Neural progenitor cell (in vitro differentiated cells): Measurements from ENCODE around the gene PDCD6IP. TPM values are rescaled to one million over a fixed set of nuclear protein-coding genes. Genes with fewer than 3 reads are reported as not detected.
"Not testable (repeated sequence)": the region's sequence is repeated elsewhere in the genome, so short reads cannot be mapped to it uniquely, and the experiment has no call there.

ENCODE experiments used
- DNase-seq: peaks from one replicate; pipeline ENCODE4 v3.0.0-alpha.2; 2016; ENCODE audit warnings: low spot score
- H2AFZ ChIP-seq: fragments of 200-600 bp; sonication (generic); replicated peaks from 2 replicates; pipeline ENCODE4 v1.6.1; 2016; ENCODE audit warnings: antibody characterized with exemption
- H3F3A ChIP-seq: fragments of 200-600 bp; sonication (generic); 2 replicates; pipeline ENCODE4 v1.6.1; 2016; ENCODE audit warnings: antibody characterized with exemption, low read depth
- H3K27ac ChIP-seq: fragments of 200-600 bp; sonication (generic); 2 replicates; pipeline ENCODE4 v1.5.1; 2016; ENCODE audit warnings: mild to moderate bottlenecking
- H3K27me3 ChIP-seq: fragments of 200-600 bp; sonication (generic); 2 replicates; pipeline ENCODE4 v1.6.1; 2016; ENCODE audit warnings: mild to moderate bottlenecking, moderate library complexity
- H3K36me3 ChIP-seq: fragments of 200-600 bp; sonication (generic); 2 replicates; pipeline ENCODE4 v1.5.1; 2016
- H3K4me1 ChIP-seq: fragments of 200-600 bp; sonication (generic); 2 replicates; pipeline ENCODE4 v1.6.1; 2016; ENCODE audit warnings: mixed run types
- H3K4me2 ChIP-seq: fragments of 200-600 bp; sonication (generic); 2 replicates; pipeline ENCODE4 v1.6.1; 2016
- H3K4me3 ChIP-seq: fragments of 200-600 bp; sonication (generic); 2 replicates; pipeline ENCODE4 v1.5.1; 2016
- H3K79me2 ChIP-seq: fragments of 200-600 bp; sonication (generic); 2 replicates; pipeline ENCODE4 v1.6.1; 2016; ENCODE audit warnings: low read depth
- H3K9ac ChIP-seq: fragments of 200-600 bp; sonication (generic); 2 replicates; pipeline ENCODE4 v1.6.1; 2016
- H3K9me3 ChIP-seq: fragments of 200-600 bp; sonication (generic); 2 replicates; pipeline ENCODE4 v1.5.1; 2016; ENCODE audit warnings: low read depth
- H4K20me1 ChIP-seq: fragments of 200-600 bp; sonication (generic); 2 replicates; pipeline ENCODE4 v1.6.1; 2016; ENCODE audit warnings: low read depth
- H3K27ac Mint-ChIP-seq: 3 replicates; pipeline ENCODE4 v1.8.0; 2021; ENCODE audit warnings: mixed read lengths
- H3K27me3 Mint-ChIP-seq: 2 replicates; pipeline ENCODE4 v1.8.0; 2022; ENCODE audit warnings: low read depth, mild to moderate bottlenecking, inconsistent platforms, moderate library complexity, mixed read lengths; ENCODE audit not compliant: insufficient read depth
- H3K36me3 Mint-ChIP-seq: 3 replicates; pipeline ENCODE4 v1.8.0; 2021; ENCODE audit warnings: mixed read lengths
- H3K4me1 Mint-ChIP-seq: 3 replicates; pipeline ENCODE4 v1.8.0; 2021; ENCODE audit warnings: mixed read lengths
- H3K4me3 Mint-ChIP-seq: 3 replicates; pipeline ENCODE4 v1.8.0; 2021; ENCODE audit warnings: mild to moderate bottlenecking, moderate library complexity, mixed read lengths
- H3K9me3 Mint-ChIP-seq: 3 replicates; pipeline ENCODE4 v1.8.0; 2020; ENCODE audit warnings: mixed read lengths
- CTCF ChIP-seq: fragments of 200-600 bp; sonication (generic); IDR thresholded peaks from 2 replicates; pipeline ENCODE4 v1.5.1; 2017; ENCODE audit warnings: antibody characterized with exemption, mild to moderate bottlenecking
- EZH2 ChIP-seq: fragments of 200-600 bp; sonication (generic); IDR thresholded peaks from 2 replicates; pipeline ENCODE4 v1.6.1; 2017; ENCODE audit warnings: antibody characterized with exemption, mild to moderate bottlenecking, moderate library complexity
- EZH2phosphoT487 ChIP-seq: fragments of 200-600 bp; sonication (generic); IDR thresholded peaks from 2 replicates; pipeline ENCODE4 v1.6.1; 2017; ENCODE audit warnings: antibody characterized with exemption
- total RNA-seq: library from RNA; depleted of rRNA; stranded (reverse); fragments of >200 nt; gene quantifications from 2 replicates; pipeline ENCODE4 v1.2.3, GENCODE V29; 2015; ENCODE audit warnings: low replicate concordance

PDCD6IP gene
- total RNA-seq, 1 donor from 2014 or later = 93.7 TPM

DNA sequence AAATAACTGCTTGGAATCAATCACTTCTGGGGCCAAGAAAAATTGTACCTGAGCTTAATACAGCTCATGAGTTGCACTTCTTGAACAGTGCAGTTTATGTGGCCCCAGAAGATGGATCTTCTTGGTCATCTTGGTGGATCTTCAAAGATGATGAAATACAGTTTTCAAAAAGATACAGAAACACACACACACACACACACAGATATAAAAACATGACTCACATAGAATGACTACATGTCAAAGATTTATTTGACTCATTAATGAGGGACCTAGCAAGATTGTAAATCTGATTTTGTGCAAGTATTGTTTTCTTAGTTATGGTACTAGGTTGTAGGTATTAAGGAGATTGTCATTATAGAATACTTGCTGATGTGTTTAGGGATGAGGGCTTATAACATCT lies 32.6 kb downstream of the PDCD6IP start:
- H2AFZ ChIP-seq = no peak overlapping the region
- H3K9me3 ChIP-seq = no peaks in the 10 kb centered on the region
- no peak overlapping the region for H3K4me2 ChIP-seq
- H3K27ac Mint-ChIP-seq = no peak overlapping the region
- H3K9me3 Mint-ChIP-seq = no peaks in the 10 kb centered on the region
- H3K79me2 ChIP-seq = no peaks in the 10 kb centered on the region
- no peak overlapping the region for H3K4me3 ChIP-seq
- H3K36me3 Mint-ChIP-seq = peaks cover 3% of the 10 kb centered on the region
- no peak overlapping the region for H3K27ac ChIP-seq
- peaks cover 9% of the 10 kb centered on the region for H4K20me1 ChIP-seq
- TF ChIP-seq EZH2 (no peak), EZH2phosphoT487 (no peak), CTCF (no peak)
- H3K27me3 ChIP-seq = no peaks in the 10 kb centered on the region
- no peak for DNase-seq
- no peaks in the 10 kb centered on the region for H3K27me3 Mint-ChIP-seq
- H3K4me3 Mint-ChIP-seq = no peak overlapping the region
- H3K4me1 Mint-ChIP-seq = peaks cover 3% of the 10 kb centered on the region
- peaks cover 12% of the 10 kb centered on the region for H3F3A ChIP-seq
- no peaks in the 10 kb centered on the region for H3K36me3 ChIP-seq
- H3K9ac ChIP-seq = no peak overlapping the region
- H3K4me1 ChIP-seq = peaks cover 15% of the 10 kb centered on the region

DNA sequence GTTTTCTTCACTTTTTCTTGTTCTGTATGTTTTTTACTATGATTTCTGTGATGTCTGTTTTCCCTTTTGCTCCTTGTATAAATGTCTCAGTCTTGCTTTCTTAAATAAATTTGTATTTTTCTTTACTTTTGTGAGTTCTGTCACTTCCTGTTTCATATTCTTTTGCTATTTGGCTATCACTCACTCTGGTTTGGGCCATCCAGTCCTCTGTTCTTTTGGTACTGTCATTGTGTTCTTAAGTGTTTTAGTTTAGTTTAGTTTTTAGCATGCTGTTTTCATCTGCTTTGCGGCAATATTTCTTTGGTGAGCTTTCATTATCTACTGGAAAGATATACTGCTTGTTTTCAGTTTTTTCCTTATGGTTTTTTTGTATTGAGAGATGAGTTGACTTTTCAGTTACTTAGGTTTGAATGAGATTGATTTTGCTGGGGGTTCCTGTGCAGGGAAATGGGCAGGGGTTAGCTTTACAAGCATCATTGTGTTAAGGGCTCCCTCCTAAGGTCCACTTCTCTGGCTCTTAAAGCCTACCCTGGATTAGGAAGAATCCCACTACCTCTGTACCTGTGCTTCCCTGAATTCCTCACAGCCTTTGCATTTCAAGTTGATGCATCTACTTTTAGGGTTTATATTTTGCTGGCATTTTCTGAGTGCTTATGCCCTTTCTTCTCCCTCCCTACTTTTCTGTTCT lies 35.1 kb downstream of the PDCD6IP start:
- DNase-seq = peak; percentile 24
- H3K4me3 ChIP-seq = no peak overlapping the region
- H3K27me3 ChIP-seq = no peaks in the 10 kb centered on the region
- Mint-ChIP-seq H3K36me3 (peaks cover 5% of the 10 kb centered on the region), H3K4me3 (no peak overlapping the region), H3K9me3 (no peaks in the 10 kb centered on the region), H3K4me1 (peaks cover 3% of the 10 kb centered on the region), H3K27ac (no peak overlapping the region), H3K27me3 (no peaks in the 10 kb centered on the region)
- peak overlapping the region; percentile 65 for H3K27ac ChIP-seq
- no peak for TF ChIP-seq EZH2phosphoT487
- TF ChIP-seq CTCF = no peak
- TF ChIP-seq EZH2 = no peak
- no peak overlapping the region for H3K9ac ChIP-seq
- peaks cover 9% of the 10 kb centered on the region for H4K20me1 ChIP-seq
- no peaks in the 10 kb centered on the region for H3K36me3 ChIP-seq
- no peaks in the 10 kb centered on the region for H3K9me3 ChIP-seq
- H2AFZ ChIP-seq = no peak overlapping the region
- no peaks in the 10 kb centered on the region for H3K79me2 ChIP-seq
- H3K4me1 ChIP-seq = peaks cover 15% of the 10 kb centered on the region
- H3K4me2 ChIP-seq = peak overlapping the region; percentile 34
- peaks cover 12% of the 10 kb centered on the region for H3F3A ChIP-seq

GRCh38 chr3:33834096-33834453 lies 35.6 kb downstream of the PDCD6IP start:
- Histone ChIP-seq H3K79me2 (no peaks in the 10 kb centered on the region), H3K4me1 (peaks cover 15% of the 10 kb centered on the region), H3K9me3 (no peaks in the 10 kb centered on the region), H3K27me3 (no peaks in the 10 kb centered on the region), H3F3A (peaks cover 12% of the 10 kb centered on the region), H3K4me3 (no peak overlapping the region), H3K27ac (peak overlapping the region; percentile 65), H3K4me2 (peak overlapping the region; percentile 34), H3K9ac (no peak overlapping the region), H3K36me3 (no peaks in the 10 kb centered on the region), H4K20me1 (peaks cover 9% of the 10 kb centered on the region), H2AFZ (no peak overlapping the region)
- no peak for DNase-seq
- Mint-ChIP-seq H3K36me3 (peaks cover 5% of the 10 kb centered on the region), H3K27ac (no peak overlapping the region), H3K9me3 (no peaks in the 10 kb centered on the region), H3K4me3 (no peak overlapping the region), H3K27me3 (no peaks in the 10 kb centered on the region), H3K4me1 (peaks cover 3% of the 10 kb centered on the region)
- TF ChIP-seq CTCF (no peak), EZH2 (no peak), EZH2phosphoT487 (no peak)

DNA sequence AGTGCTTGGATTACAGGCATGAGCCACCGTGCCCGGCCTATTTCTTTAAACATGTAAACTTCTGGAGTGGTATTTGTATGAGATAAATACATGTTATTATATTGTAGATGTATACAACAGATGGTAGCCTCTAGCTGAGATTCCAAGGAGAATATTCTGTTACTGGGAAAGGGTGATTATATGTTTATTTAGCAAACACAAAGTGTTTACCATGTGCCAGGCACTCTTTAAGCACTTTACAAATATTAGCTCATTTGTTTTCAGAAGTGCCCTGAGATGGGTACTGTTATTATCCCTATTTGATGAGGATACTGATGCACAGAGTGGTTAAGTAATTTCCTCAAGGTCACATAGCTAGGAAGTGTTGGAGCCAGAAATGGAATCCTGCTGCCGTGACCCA lies 38.8 kb downstream of the PDCD6IP start:
- not testable (repeated sequence) for H3K4me3 ChIP-seq, H4K20me1 ChIP-seq, H3K9me3 ChIP-seq, H3K9me3 Mint-ChIP-seq, H3K4me3 Mint-ChIP-seq, H3K36me3 ChIP-seq, H3K79me2 ChIP-seq, H3K27me3 ChIP-seq, H3K4me2 ChIP-seq, H3K27me3 Mint-ChIP-seq, H3K9ac ChIP-seq, H3K27ac ChIP-seq, H3K4me1 Mint-ChIP-seq, H2AFZ ChIP-seq, H3K27ac Mint-ChIP-seq, H3K36me3 Mint-ChIP-seq, DNase-seq
- peaks cover 15% of the 10 kb centered on the region for H3K4me1 ChIP-seq
- peaks cover 12% of the 10 kb centered on the region for H3F3A ChIP-seq
